HG03064 (cell line): ENCODE results near the gene EXOC3.

Experiments used
- ATAC-seq: cut with Tn5 transposase; IDR thresholded peaks from one replicate; pipeline ENCODE4 v1.9.1; 2021; ENCODE audit warnings: low read depth; ENCODE audit not compliant: unreplicated experiment

Gene EXOC3

DNA sequence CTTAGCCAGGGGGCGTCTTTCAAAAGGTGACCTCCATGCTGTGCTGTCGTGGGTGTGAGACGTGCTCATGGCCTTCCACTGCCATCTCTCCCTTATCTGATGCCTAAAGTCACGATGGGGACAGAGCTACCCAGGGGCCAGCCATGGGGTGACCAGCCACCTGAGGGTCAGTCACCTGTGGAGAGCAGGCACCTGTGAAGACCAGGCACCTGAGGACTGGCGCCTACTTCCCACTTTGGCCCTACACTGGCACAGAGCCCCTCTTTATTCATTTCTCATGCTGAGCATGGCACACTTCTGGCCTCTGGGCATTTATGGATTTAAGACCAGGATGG lies 6.4 kb upstream of the EXOC3 start:
- ATAC-seq: no peak

DNA sequence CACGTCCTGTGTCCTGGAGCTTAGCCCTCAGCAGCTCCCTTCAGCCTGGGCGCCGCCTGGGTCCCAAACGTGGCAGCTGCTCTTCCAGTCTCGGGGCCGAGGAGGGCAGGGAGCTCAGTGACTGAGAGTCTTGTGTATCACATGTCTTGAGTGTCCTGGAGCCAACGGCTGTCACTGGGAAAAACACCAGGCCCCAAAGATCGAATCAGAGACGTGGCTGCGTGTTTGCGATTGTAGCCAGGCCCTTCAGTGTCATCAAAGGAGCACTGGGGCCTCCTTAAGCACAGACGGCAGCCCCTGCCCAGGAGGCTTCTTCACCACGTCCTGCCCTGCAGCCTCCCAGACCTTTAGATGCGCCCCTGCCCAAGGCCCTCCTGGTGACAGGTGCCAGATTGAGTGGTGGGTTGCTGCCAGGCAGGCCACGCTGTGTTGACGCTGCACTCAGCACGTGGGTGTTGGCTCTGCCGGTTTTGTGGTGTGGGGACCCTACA lies 5.7 kb upstream of the EXOC3 start:
- ATAC-seq: no peak

- no peak for ATAC-seq
Observed at GRCh38 chr5:438481-438981, 4.4 kb upstream of the EXOC3 start.

GRCh38 chr5:439181-439580 lies 3.8 kb upstream of the EXOC3 start:
- no peak for ATAC-seq

DNA sequence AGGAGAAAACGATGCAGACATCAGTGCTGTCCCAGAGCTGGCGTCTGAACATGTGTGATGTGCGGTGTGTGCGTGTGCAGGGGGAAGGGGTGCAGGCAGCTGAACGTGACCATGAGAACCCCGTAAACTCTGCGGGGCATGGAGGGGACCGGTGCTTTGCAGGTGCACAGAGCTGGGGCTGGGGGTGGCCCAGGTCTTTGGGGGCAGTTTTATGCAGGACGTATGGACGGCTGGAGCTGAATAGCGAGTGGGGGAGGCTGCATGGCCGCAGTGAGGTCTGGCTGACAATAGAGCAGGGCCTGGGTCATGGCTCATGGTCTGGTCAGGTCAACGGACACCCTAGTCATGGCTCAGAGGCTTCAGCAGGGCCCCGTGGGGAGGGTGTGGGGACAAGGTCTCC lies 3.3 kb upstream of the EXOC3 start:
- no peak for ATAC-seq

DNA sequence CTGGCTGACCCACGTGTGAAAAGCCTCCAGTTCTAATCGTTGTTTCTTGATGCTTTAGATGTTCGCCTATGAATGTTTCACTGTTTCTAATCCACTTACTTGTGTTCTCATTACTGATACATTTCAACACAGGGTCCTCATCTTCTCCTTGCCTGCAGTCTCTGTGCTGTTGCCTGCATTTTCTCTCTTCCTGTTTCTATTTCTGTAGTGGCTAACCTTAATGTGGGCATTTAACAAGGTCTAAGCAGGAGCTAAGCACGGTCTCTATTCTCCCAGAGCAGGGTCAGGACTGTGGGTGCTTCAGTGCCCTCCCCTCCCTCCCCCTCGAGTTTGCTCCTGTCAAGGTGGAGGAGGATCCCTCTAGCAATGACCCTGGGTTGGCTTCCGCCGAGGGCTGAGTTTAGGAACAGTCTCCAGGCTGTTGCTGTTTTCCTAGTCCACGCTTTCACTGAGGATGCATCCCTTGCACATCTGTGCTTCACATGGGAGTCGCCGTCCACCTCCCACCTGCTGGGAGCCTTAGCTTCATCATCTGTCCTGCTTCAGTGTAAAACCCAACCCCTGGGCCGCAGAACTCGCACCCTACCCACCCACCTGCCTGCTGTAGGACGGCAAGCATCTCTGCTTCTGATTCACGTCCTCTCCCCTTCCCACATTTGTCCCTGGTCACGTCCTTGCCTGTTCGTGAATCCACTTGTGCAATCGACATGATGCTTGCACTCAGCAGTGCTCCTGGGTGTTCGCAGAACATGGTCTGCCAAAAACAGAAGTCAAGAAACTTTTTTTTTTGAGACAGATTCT lies 2.4 kb upstream of the EXOC3 start:
- no peak for ATAC-seq

GRCh38 chr5:441996-442334 lies 1.0 kb upstream of the EXOC3 start:
- ATAC-seq: no peak

DNA sequence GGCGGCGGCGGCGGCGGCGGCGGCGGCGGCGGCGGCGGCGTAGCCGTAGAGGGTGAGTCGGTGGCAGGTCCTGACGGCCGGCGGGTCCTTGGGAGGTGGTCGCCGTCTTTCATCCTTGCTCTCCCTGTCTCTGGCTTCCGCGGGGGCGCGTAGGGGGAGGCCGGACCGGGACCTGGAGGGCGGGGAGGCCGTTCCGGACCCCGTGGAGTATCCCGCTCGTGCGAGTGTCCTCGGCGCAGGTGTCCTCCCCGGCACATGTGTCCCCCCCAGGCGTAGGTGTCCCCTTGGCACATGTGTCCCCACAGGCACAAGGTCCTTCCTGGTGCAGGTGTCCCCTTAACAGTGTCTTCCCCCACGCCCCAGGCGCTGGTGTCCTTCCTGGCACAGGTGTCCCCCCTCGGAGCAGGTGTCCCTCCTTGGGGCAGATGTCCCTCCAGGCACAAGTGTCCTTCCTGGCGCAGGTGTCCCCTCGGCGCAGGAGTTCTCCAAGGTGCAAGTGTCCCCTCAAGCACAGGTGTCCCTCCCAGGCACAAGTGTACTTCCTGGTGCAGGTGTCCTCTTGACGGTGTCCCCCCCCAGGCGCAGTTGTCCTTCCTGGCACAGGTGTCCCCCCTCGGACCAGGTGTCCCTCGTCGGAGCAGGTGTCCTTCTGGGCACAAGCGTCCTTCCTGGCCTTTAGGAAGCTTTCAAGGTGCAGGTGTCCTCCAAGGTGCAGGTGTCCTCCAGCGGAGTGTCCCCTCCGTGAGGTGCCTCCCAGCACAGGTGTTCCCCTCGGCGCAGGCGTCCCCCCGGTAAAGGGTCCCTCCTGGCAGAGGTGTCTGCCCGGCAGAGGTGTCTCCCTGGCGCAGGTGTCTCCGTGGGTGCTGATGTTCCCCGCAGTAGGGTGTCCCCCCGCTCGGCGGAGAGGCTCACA lies 519 bp downstream of the EXOC3 start:
- ATAC-seq: peak; percentile 19

GRCh38 chr5:444226-444625 lies 1.2 kb downstream of the EXOC3 start:
- ATAC-seq: no peak

GRCh38 chr5:445591-445990 lies 2.6 kb downstream of the EXOC3 start:
- no peak for ATAC-seq

DNA sequence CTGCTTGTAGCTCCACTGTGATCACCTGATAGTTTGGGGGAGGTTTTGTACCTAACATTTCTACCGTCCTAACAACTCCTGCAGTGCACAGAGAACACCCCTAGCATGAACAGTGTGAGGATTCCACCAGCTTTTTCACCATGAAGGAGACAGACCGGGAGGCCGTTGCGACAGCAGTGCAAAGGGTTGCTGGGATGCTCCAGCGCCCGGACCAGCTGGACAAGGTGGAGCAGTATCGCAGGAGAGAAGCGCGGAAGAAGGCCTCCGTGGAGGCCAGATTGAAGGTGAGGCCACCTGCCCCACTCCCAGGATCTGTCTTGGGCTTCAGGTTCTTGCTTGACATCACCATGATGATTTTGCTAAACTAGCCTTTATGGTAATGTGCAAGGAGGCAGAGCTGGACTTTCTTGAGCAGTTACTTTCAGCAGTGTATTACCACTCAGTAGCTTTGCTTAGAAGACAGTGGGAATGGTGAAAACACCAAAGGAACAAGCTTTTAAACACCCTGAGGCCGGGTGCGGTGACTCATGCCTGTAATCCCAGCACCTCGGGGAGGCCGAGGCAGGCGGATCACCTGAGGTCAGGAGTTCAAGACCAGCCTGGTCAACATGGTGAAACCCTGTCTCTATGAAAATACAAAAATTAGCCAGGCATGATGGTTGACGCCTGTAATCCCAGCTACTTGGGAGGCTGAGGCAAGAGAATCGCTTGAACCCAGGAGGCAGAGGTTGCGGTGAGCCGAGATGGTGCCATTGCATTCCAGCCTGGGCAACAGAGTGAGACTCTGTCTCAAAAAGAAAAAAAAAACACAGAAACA lies 3.3 kb downstream of the EXOC3 start:
- no peak for ATAC-seq

GRCh38 chr5:446883-447263 lies 3.9 kb downstream of the EXOC3 start:
- no peak for ATAC-seq

GRCh38 chr5:447501-447900 lies 4.5 kb downstream of the EXOC3 start:
- ATAC-seq: no peak

- no peak for ATAC-seq
Observed at GRCh38 chr5:448061-448765, 5.2 kb downstream of the EXOC3 start.

DNA sequence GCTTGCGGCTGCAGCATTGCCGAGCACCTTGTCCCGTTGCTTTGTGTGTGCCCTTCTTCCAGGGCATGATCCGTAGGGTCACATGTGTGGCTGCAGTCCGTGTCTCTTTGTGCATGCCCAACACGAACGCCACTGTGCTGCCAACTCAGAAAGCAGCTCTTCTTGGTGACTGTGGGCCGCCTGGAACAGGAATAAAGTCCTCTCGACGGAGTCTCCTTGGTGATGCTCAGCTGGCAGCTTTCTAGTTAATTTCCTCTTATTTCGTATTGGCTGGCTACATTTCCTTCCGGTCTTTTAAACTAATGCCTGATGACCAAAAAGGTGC lies 5.8 kb downstream of the EXOC3 start:
- no peak for ATAC-seq

DNA sequence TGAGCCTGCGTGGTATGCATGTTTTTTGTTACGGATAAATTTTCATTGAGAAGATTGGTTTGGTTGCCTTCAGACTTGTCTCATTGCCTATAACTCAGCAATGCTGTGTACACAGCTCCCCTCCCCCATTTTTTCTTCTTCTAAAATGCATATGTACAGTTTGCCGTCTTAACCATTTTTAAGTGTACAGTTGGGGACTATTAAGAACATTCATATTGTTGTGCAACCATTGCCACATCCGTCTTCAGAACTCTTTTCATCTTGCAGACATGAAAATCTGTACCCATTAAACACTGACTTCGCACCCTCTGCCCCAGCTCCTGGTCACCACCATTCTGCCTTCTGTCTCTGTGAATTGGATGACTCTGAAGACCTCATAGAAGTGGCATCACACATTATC lies 6.2 kb downstream of the EXOC3 start:
- no peak for ATAC-seq

GRCh38 chr5:451587-452458 lies 8.8 kb downstream of the EXOC3 start:
- ATAC-seq: no peak

DNA sequence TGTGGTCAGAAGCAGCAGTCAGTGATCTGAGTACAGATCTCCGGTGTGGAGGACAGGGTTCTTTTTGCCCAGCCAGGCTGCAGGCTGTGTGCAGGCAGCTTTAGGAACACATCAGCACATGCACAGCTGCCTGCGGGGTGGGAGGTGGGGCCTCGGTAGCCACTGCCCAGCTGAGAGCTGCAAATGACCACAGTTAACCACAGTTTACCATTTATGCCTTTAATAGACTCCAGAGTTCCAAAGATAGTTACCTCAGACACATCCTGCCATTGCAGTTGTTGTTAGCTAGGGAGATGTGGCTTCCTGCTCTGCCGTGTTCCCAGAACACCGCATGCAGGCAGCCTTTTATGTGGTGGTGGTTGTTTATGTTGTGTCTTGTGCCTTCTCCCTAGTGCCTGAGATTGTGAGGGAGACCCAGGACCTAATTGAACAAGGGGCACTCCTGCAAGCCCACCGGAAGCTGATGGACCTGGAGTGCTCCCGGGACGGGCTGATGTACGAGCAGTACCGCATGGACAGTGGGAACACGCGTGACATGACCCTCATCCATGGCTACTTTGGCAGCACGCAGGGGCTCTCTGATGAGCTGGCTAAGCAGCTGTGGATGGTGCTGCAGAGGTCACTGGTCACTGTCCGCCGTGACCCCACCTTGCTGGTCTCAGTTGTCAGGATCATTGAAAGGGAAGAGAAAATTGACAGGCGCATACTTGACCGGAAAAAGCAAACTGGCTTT lies 10.2 kb downstream of the EXOC3 start:
- ATAC-seq: no peak
